HL-60 (cell line): ENCODE results near the gene INPP4B.

Experiments
- CTCF ChIP-seq: IDR thresholded peaks from one replicate; pipeline ENCODE4 v1.5.1; 2011; ENCODE audit warnings: low read length, control low read depth, inconsistent platforms; ENCODE audit not compliant: insufficient read depth
- POLR2AphosphoS5 ChIP-seq: IDR thresholded peaks from 2 replicates; pipeline ENCODE4 v1.6.1; 2012; ENCODE audit warnings: low read depth

GRCh38 chr4:142447009-142447408, 399.1 kb downstream of the INPP4B start:
- TF ChIP-seq POLR2AphosphoS5 (no peak), CTCF (no peak)
